Hepatocyte (in vitro differentiated cells): Measurements from ENCODE around the gene DOK5.

Source experiments
- CTCF ChIP-seq: fragments of 200-600 bp; sonication (generic); IDR thresholded peaks from 2 replicates; pipeline ENCODE4 v1.5.1; 2016; ENCODE audit warnings: antibody characterized with exemption, mild to moderate bottlenecking; ENCODE audit not compliant: poor library complexity
- EZH2 ChIP-seq: fragments of 200-600 bp; sonication (generic); IDR thresholded peaks from 2 replicates; pipeline ENCODE4 v1.6.1; 2016; ENCODE audit warnings: antibody characterized with exemption, mild to moderate bottlenecking, borderline replicate concordance
- EZH2phosphoT487 ChIP-seq: fragments of 200-600 bp; sonication (generic); IDR thresholded peaks from one replicate; pipeline ENCODE4 v1.6.1; 2018; ENCODE audit warnings: antibody characterized with exemption, mild to moderate bottlenecking, low read depth, moderate library complexity; ENCODE audit not compliant: unreplicated experiment, severe bottlenecking

DNA sequence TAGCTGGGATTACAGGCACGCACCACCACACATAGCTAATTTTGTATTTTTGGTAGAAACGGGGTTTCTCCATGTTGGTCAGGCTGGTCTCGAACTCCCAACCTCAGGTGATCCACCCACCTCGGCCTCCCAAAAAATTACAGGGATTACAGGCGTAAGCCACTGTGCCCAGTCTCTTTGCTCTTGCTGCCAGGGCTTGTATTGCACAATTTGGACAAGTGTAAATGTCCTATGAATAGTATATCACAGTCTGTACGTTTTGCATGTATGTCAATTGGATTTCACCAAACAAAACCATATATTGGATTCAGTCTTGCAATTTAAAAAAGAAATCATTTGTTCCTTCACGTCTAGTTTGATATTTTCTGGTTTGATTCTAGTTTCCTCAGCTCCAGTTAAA is 2.1 kb upstream of the DOK5 start:
- TF ChIP-seq EZH2phosphoT487 (no peak), EZH2 (no peak), CTCF (no peak)
